Natural killer cell (primary cell): ENCODE data around the gene TMCO4. TPM values are rescaled to one million over a fixed set of nuclear protein-coding genes. Genes with fewer than 3 reads are reported as not detected.

Experiments
- ATAC-seq, 3 donors: fragments of 150-1000 bp in 2 of 3; fragments of 200-7000 bp in 1 of 3; cut with Tn5 transposase; 1 replicate in 1 of 3; 2 replicates in 2 of 3; pipeline ENCODE4 v1.10.0; 2021; ENCODE audit warnings: mild to moderate bottlenecking in 2 of 3, moderate library complexity in 2 of 3
- DNase-seq, 2 donors: peaks; one replicate each; pipeline versions ENCODE4 v3.0.0 to v3.0.0-alpha.2; 2013 to 2021; ENCODE audit warnings: mixed read lengths in 1 of 2
- H3K27ac ChIP-seq: one replicate; pipeline ENCODE4 v1.5.1; 2013; ENCODE audit warnings: mild to moderate bottlenecking, low read length
- H3K27me3 ChIP-seq: one replicate; pipeline ENCODE4 v1.6.1; 2013; ENCODE audit warnings: low read length; ENCODE audit not compliant: control insufficient read depth, insufficient read depth
- H3K36me3 ChIP-seq: one replicate; pipeline ENCODE4 v1.6.1; 2013; ENCODE audit warnings: low read length; ENCODE audit not compliant: control insufficient read depth, insufficient read depth
- H3K4me1 ChIP-seq: one replicate; pipeline ENCODE4 v1.6.1; 2013; ENCODE audit warnings: low read length; ENCODE audit not compliant: control insufficient read depth, insufficient read depth
- H3K4me3 ChIP-seq: one replicate; pipeline ENCODE4 v1.5.1; 2013; ENCODE audit warnings: low read length
- H3K9me3 ChIP-seq: one replicate; pipeline ENCODE4 v1.6.1; 2013; ENCODE audit warnings: low read length; ENCODE audit not compliant: control insufficient read depth, insufficient read depth
- H3K27ac Mint-ChIP-seq, 2 donors: one replicate each; pipeline ENCODE4 v1.8.0; 2022; ENCODE audit warnings: mild to moderate bottlenecking in 2 of 2, mixed read lengths in 2 of 2, moderate library complexity in 1 of 2
- H3K27me3 Mint-ChIP-seq, 2 donors: one replicate each; pipeline ENCODE4 v1.8.0; 2022; ENCODE audit warnings: low read depth in 2 of 2, mixed read lengths in 2 of 2
- H3K36me3 Mint-ChIP-seq: one replicate; pipeline ENCODE4 v1.8.0; 2022; ENCODE audit warnings: mixed read lengths
- H3K4me1 Mint-ChIP-seq, 2 donors: one replicate each; pipeline ENCODE4 v1.8.0; 2022; ENCODE audit warnings: mixed read lengths in 2 of 2
- H3K4me3 Mint-ChIP-seq: one replicate; pipeline ENCODE4 v1.8.0; 2022; ENCODE audit warnings: mild to moderate bottlenecking, moderate library complexity, mixed read lengths
- H3K9me3 Mint-ChIP-seq, 2 donors: one replicate each; pipeline ENCODE4 v1.8.0; 2022; ENCODE audit warnings: mixed read lengths in 2 of 2
- WGBS: methylation state at CpG from one replicate; pipeline ENCODE4 v1.1.7; 2013; ENCODE audit warnings: missing lambda C conversion rate; ENCODE audit not compliant: insufficient coverage; 5-methylcytosine and 5-hydroxymethylcytosine counted together
- intact Hi-C: fragments of 100-400 bp; cut with micrococcal nuclease; formaldehyde crosslinking; loops from one replicate; pipeline ENCODE4 v1.14.2; 2022
- total RNA-seq, 4 donors: library from RNA; stranded (reverse); fragments of 120-200 nt in 1 of 4; gene quantifications; one replicate each; pipeline versions ENCODE4 v1.2.3 to v1.2.4, GENCODE V29; 2013 to 2022
- TF ChIP-seq, protein P1 (sequence below): fragments of 200-600 bp; IDR thresholded peaks from one replicate; pipeline ENCODE4 v1.8.0; 2022; ENCODE audit warnings: antibody characterized with exemption

TMCO4 gene
- total RNA-seq, 3 donors from 2014 or later (not counting 1 experiment from before 2014, with no cell fraction given), result 14.2 to 21.5 (median 18.3) TPM

GRCh38 chr1:19680644-19681043 is 119.1 kb downstream of the TMCO4 start:
- intact Hi-C loops, result no loop called here
- no peak overlapping the region for H3K4me3 ChIP-seq
- H3K27me3 ChIP-seq, result no peaks in the 10 kb centered on the region
- no peaks in the 10 kb centered on the region for H3K36me3 ChIP-seq
- no peak overlapping the region for H3K27ac Mint-ChIP-seq
- ATAC-seq (no peak), DNase-seq (no peak)
- H3K9me3 Mint-ChIP-seq, result no peaks in the 10 kb centered on the region
- H3K27me3 Mint-ChIP-seq, result peaks cover 2 to 12% of the 10 kb centered on the region in 2 donors
- no peak overlapping the region for H3K4me3 Mint-ChIP-seq
- 89% methylated on average over 7 of the region's 7 CpGs for WGBS
- no peaks in the 10 kb centered on the region for H3K4me1 ChIP-seq
- TF ChIP-seq, protein P1, sequence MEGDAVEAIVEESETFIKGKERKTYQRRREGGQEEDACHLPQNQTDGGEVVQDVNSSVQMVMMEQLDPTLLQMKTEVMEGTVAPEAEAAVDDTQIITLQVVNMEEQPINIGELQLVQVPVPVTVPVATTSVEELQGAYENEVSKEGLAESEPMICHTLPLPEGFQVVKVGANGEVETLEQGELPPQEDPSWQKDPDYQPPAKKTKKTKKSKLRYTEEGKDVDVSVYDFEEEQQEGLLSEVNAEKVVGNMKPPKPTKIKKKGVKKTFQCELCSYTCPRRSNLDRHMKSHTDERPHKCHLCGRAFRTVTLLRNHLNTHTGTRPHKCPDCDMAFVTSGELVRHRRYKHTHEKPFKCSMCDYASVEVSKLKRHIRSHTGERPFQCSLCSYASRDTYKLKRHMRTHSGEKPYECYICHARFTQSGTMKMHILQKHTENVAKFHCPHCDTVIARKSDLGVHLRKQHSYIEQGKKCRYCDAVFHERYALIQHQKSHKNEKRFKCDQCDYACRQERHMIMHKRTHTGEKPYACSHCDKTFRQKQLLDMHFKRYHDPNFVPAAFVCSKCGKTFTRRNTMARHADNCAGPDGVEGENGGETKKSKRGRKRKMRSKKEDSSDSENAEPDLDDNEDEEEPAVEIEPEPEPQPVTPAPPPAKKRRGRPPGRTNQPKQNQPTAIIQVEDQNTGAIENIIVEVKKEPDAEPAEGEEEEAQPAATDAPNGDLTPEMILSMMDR, result no peak
- no peaks in the 10 kb centered on the region for H3K4me1 Mint-ChIP-seq
- no peak overlapping the region for H3K27ac ChIP-seq
- H3K9me3 ChIP-seq, result no peaks in the 10 kb centered on the region
- H3K36me3 Mint-ChIP-seq, result no peaks in the 10 kb centered on the region

DNA sequence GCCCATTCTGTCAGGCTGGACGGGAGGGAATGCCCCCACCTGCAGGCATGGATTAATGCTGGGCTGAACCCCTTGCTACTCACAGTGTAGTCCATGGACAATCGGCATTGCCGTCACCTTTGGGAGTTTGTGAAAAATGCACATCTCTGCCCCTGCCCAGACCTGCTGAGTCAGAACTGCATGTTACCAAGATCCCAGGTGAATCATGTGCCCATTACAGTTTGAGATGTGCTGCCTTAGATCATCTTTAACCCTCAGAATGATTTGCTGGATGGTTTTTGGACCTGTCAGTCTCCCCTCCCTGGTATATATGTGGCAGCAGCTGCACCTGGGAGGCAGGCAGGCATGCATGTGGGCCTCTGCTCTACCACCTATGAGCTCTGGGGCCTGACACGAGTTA is 120.0 kb downstream of the TMCO4 start:
- Mint-ChIP-seq H3K4me1 (no peaks in the 10 kb centered on the region), H3K27ac (no peak overlapping the region), H3K27me3 (peaks cover 5 to 20% of the 10 kb centered on the region in 2 donors), H3K4me3 (no peak overlapping the region), H3K36me3 (no peaks in the 10 kb centered on the region), H3K9me3 (no peaks in the 10 kb centered on the region)
- ATAC-seq (no peak), DNase-seq (no peak)
- Histone ChIP-seq H3K9me3 (no peaks in the 10 kb centered on the region), H3K4me1 (no peaks in the 10 kb centered on the region), H3K27ac (no peak overlapping the region), H3K4me3 (no peak overlapping the region), H3K36me3 (no peaks in the 10 kb centered on the region), H3K27me3 (no peaks in the 10 kb centered on the region)
- TF ChIP-seq, protein P1, result no peak
- intact Hi-C loops, result no loop called here
- WGBS, result 94% methylated on average over 4 of the region's 4 CpGs

GRCh38 chr1:19678931-19679453 is 120.7 kb downstream of the TMCO4 start:
- H3K27ac Mint-ChIP-seq, result no peak overlapping the region
- no peaks in the 10 kb centered on the region for H3K36me3 Mint-ChIP-seq
- DNase-seq (no peak), ATAC-seq (no peak)
- Histone ChIP-seq H3K9me3 (no peaks in the 10 kb centered on the region), H3K4me1 (no peaks in the 10 kb centered on the region), H3K4me3 (no peak overlapping the region), H3K27me3 (no peaks in the 10 kb centered on the region), H3K36me3 (no peaks in the 10 kb centered on the region), H3K27ac (no peak overlapping the region)
- H3K4me1 Mint-ChIP-seq, result no peaks in the 10 kb centered on the region
- no peaks in the 10 kb centered on the region for H3K9me3 Mint-ChIP-seq
- TF ChIP-seq, protein P1, result no peak
- H3K4me3 Mint-ChIP-seq, result no peak overlapping the region
- H3K27me3 Mint-ChIP-seq, result peaks cover 5 to 20% of the 10 kb centered on the region in 2 donors
- WGBS, result 95% methylated on average over 34 of the region's 34 CpGs
- intact Hi-C loops, result no loop called here

DNA sequence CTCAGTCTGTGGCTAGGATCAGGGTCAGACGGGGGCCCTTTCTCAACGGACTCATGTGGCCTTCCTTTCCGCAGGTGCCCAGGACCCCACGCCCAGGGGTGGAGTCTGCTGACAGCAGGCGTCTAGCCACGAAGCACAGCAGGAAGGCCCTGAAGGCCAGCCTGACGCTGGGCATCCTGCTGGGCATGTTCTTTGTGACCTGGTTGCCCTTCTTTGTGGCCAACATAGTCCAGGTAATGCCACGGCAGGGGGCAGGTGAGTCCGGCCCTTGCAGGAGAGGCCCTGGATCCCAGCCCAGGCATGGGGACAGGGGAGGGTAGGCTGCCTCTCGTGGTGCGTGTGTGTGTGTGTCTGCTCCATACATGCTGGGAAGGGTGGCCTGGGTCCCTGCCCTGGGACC is 121.2 kb downstream of the TMCO4 start:
- Mint-ChIP-seq H3K36me3 (no peaks in the 10 kb centered on the region), H3K9me3 (no peaks in the 10 kb centered on the region)
- ATAC-seq, result no peak

More for the DNA sequence above, 121.2 kb downstream of the TMCO4 start:
- Histone ChIP-seq H3K4me1 (no peaks in the 10 kb centered on the region), H3K9me3 (no peaks in the 10 kb centered on the region), H3K27me3 (no peaks in the 10 kb centered on the region), H3K27ac (no peak overlapping the region), H3K4me3 (no peak overlapping the region), H3K36me3 (no peaks in the 10 kb centered on the region)
- Mint-ChIP-seq H3K27me3 (peaks cover 5 to 20% of the 10 kb centered on the region in 2 donors), H3K4me1 (no peaks in the 10 kb centered on the region), H3K4me3 (no peak overlapping the region), H3K27ac (no peak overlapping the region)
- TF ChIP-seq, protein P1, result no peak
- intact Hi-C loops, result no loop called here
- WGBS, result 82% methylated on average over 11 of the region's 11 CpGs
- no peak for DNase-seq
